Omental fat pad (tissue), 4 donors: ENCODE measurements around the gene NANOS2. TPM values are rescaled to one million over a fixed set of nuclear protein-coding genes. Genes with fewer than 3 reads are reported as not detected.
A peak's percentile ranks its signal among the peaks of the same experiment; 100 is the strongest.

Experiments
- ATAC-seq: fragments of 150-250 bp; one replicate; pipeline ENCODE4 v1.9.1; 2016; ENCODE audit warnings: mild to moderate bottlenecking, moderate library complexity; ENCODE audit not compliant: low FRiP score
- DNase-seq: peaks from one replicate; pipeline ENCODE4 v3.0.0-alpha.2; 2019; ENCODE audit warnings: low spot score
- CTCF ChIP-seq, 3 donors: fragments of 450-650 bp; IDR thresholded peaks; one replicate each; pipeline ENCODE4 v1.5.1; 2016 to 2017; ENCODE audit warnings: antibody characterized with exemption in 3 of 3, mild to moderate bottlenecking in 3 of 3, moderate library complexity in 2 of 3
- total RNA-seq, 4 donors: library from RNA; depleted of rRNA; stranded (reverse); fragments of >200 nt; gene quantifications; one replicate each; pipeline ENCODE4 v1.1.0, GENCODE V29; 2016

Gene NANOS2
- total RNA-seq, 4 donors from 2014 or later: not detected

DNA sequence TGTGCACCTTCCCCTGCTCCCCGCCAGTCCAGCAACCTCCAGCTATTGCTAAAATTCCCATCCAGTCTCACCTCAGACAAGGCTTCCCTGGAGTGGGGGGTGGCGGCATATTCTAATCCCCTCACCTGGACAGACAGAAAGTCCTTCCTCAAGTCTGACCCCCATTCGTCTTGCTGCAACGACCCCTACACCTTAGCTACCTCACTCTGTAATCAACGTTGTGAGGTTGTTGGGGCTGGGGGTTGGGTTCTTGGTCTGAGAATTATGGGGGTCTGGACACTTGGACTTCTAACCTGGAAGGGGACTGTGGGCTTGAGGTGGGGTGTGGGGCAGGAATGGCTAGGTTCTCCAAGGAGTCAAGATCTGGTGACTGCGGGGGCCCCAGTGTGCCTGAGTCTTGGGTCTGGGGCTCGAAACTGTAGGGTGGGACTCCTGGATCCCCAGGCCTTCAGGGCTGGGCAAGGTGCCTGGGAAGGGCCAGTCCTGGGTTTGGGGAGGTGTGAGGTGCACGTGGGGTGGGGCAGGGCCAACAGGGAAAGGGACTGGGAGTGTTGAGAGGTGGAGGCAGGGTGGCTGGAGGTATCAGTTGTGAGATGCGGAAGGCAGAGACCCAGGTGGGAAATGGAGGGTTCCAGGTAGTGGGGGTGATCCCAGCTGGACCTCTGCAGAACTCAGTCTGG is 49.2 kb downstream of the NANOS2 start:
- ATAC-seq: no peak
- TF ChIP-seq CTCF (IDR thresholded peaks at IDR 0.05): no peak
- no peak for DNase-seq

DNA sequence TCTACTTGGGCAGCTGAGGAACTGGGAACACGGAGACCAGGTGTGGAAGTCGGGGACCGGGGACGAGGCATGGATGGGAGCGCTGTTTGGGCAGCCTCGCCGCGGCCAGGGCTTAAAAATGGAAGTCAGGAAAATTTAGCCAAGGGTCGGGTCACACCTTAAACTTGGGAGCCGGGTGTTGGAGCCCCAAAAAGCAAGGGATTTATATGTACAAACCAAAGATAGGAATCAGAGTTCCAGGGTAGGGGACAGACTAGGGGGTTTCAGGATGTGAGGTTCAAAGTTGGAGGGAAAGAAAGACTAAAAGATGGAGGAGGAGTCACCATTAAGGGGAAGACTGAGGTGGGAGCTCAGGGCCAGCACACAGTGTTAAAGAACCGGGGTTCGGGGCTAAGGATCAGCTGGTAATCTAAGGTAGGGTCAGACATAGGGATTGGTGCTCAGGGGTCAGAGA is 49.9 kb downstream of the NANOS2 start:
- DNase-seq: no peak
- TF ChIP-seq CTCF (IDR thresholded peaks at IDR 0.05): no peak
- no peak for ATAC-seq

DNA sequence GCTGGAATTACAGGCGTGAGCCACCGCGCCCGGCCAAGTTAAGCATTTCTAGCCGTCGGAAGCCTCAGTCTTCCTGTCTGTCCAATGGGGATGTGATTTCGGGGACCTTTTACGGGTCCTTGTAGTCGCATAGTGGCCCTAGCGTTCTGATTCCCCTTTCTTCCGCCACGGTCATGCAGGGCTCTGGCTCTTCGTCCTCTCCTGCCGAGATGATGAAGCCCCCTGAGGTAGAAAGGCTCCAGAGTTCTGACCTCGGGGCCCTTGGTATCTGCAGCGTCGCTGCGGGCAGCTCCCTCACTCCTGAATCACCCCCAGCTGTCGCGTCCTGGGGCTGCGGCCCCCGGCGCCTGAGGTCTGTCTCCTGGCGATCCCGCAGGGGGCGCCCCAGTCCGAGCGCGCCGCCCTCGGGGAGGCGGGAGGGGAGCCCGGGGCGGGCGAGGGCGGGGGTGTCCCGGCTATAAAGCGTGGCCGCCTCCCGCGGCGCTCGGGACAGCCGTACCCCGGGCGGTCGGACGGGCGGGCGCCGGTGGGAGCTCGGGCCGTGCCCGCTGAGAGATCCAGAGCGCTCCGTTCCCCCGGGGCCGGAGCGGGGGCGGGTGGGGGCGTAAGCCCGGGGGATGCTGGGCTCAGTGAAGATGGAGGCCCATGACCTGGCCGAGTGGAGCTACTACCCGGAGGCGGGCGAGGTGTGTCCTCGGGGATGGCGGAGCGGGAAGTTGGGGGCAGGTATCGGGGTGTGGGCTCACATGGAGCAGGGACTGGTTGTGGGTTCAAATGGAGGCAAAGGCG is 50.5 kb downstream of the NANOS2 start, which contains the start of gene FOXA3:
FOXA3 (plus strand) TSS at position 487 of the 789 bp plus-strand sequence; CDS start at position 618, 131 bp downstream.
- peak in 1 of 3 donors; percentile 38 for TF ChIP-seq CTCF (IDR thresholded peaks at IDR 0.05)
- DNase-seq (no peak), ATAC-seq (no peak)

DNA sequence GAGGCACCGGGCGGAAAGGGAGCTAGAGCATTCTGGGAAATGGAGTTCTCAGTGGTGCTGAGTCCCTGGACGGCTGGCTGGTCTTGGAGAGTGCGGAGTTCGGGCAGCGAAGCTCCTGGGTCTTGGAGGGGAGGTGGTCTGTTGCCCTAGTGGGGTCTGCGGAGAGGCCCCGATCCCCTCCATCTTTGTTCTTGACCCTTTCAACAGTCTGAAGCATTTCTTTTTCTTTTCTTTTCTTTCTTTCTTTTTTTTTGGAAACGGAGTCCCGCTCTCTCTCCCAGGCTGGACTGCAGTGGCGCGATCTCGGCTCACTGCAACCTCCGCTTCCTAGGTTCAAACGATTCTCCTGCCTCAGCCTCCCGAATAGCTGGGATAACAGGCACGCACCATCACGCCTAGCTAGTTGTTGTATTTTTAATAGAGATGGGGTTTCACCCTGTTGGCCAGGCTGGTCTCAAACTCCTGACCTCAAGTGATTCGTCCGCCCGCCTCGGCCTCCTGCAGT is 51.2 kb downstream of the NANOS2 start:
- ATAC-seq (no peak), DNase-seq (no peak)
- no peak for TF ChIP-seq CTCF (IDR thresholded peaks at IDR 0.05)

Other genes with a start within 250 kb of the NANOS2 start
- 1 to 10 TPM; 1.1 to 8.7 (median 2.5) TPM for gene GIPR, start 246.6 kb downstream of the NANOS2 start, total RNA-seq
- 100 to 1,000 TPM; 104 to 194 (median 148) TPM for gene SNRPD2, start 222.8 kb downstream of the NANOS2 start, total RNA-seq
- gene QPCTL, start 222.1 kb downstream of the NANOS2 start, total RNA-seq: 1 to 10 TPM; 2.7 to 5.8 (median 5.2) TPM
- 1 to 10 TPM; 5.8 to 7.6 (median 6.7) TPM for gene FBXO46, start 183.9 kb downstream of the NANOS2 start, total RNA-seq
- not detected for gene MEIOSIN, start 181.3 kb downstream of the NANOS2 start, total RNA-seq
- 10 to 100 TPM in 1 of 4 donors, 1 to 10 TPM in 3; 4.3 to 13.4 (median 7.8) TPM for gene SIX5, start 145.5 kb downstream of the NANOS2 start, total RNA-seq
- 10 to 100 TPM in 3 of 4 donors, 1 to 10 TPM in 1; 9.4 to 30.1 (median 23.2) TPM for gene DMPK, start 132.3 kb downstream of the NANOS2 start, total RNA-seq
- gene DMWD, start 121.9 kb downstream of the NANOS2 start, total RNA-seq: 10 to 100 TPM; 26.2 to 42.5 (median 35.9) TPM
- gene RSPH6A, start 99.5 kb downstream of the NANOS2 start, total RNA-seq: under 1 TPM in 1 of 4 donors, not detected in 3; 0.24 TPM
- gene SYMPK, start 51.6 kb downstream of the NANOS2 start, total RNA-seq: 10 to 100 TPM; 17.3 to 35.2 (median 27.1) TPM
- gene FOXA3, start 50.5 kb downstream of the NANOS2 start, total RNA-seq: under 1 TPM in 2 of 4 donors, not detected in 2; 0.38 to 0.79 TPM
- 10 to 100 TPM; 10.6 to 14.2 (median 11.2) TPM for gene IRF2BP1, start 28.6 kb downstream of the NANOS2 start, total RNA-seq
- 1 to 10 TPM; 1.3 to 6.8 (median 2.6) TPM for gene MYPOP, start 12.2 kb downstream of the NANOS2 start, total RNA-seq
- gene NOVA2, start 59.1 kb upstream of the NANOS2 start, total RNA-seq: 10 to 100 TPM in 1 of 4 donors, 1 to 10 TPM in 2, under 1 TPM in 1; 0.74 to 10.9 (median 3.8) TPM
- 10 to 100 TPM in 1 of 4 donors, 1 to 10 TPM in 3; 3.6 to 10.4 (median 6.1) TPM for gene CCDC61, start 80.7 kb upstream of the NANOS2 start, total RNA-seq
- gene PGLYRP1, start 108.3 kb upstream of the NANOS2 start, total RNA-seq: not detected
- not detected for gene IGFL4, start 126.2 kb upstream of the NANOS2 start, total RNA-seq
- gene IGFL3, start 209.9 kb upstream of the NANOS2 start, total RNA-seq: not detected
- 1 to 10 TPM in 1 of 4 donors, under 1 TPM in 1, not detected in 2; 0.84 to 1.5 TPM for gene IGFL2, start 233.5 kb upstream of the NANOS2 start, total RNA-seq